SU-DHL-6 (cell line): ENCODE measurements around the gene ZNF69.
A peak's percentile ranks its signal among the peaks of the same experiment; 100 is the strongest.
"Not testable (repeated sequence)": the region's sequence is repeated elsewhere in the genome, so short reads cannot be mapped to it uniquely, and the experiment has no call there.

ENCODE experiments used
- H2AFZ ChIP-seq: fragments of 200-600 bp; sonication (generic); 2 replicates; pipeline ENCODE4 v1.6.1; 2014; ENCODE audit warnings: low read depth, mild to moderate bottlenecking, moderate library complexity, mixed read lengths, antibody characterized with exemption, low read length; ENCODE audit not compliant: severe bottlenecking
- H3F3A ChIP-seq: fragments of 200-600 bp; shearing (Covaris generic); 2 replicates; pipeline ENCODE4 v1.6.0; 2016; ENCODE audit warnings: antibody characterized with exemption, mild to moderate bottlenecking; ENCODE audit not compliant: insufficient read depth
- H3K27ac ChIP-seq: fragments of 200-600 bp; sonication (generic); 2 replicates; pipeline ENCODE4 v1.5.1; 2016; ENCODE audit warnings: low read depth, mild to moderate bottlenecking, low read length, moderate library complexity, mixed read lengths
- H3K27me3 ChIP-seq: fragments of 200-600 bp; sonication (generic), shearing (Covaris generic); 2 replicates; pipeline ENCODE4 v1.6.0; 2014; ENCODE audit warnings: mild to moderate bottlenecking, low read length
- H3K36me3 ChIP-seq: fragments of 200-600 bp; sonication (generic); 2 replicates; pipeline ENCODE4 v1.6.1; 2014; ENCODE audit warnings: mild to moderate bottlenecking, low read length, mixed read lengths
- H3K4me2 ChIP-seq: fragments of 300-600, 200-600 bp; shearing (Covaris generic), sonication (generic); 2 replicates; pipeline ENCODE4 v1.6.0; 2014; ENCODE audit warnings: low read length, low read depth, mild to moderate bottlenecking; ENCODE audit not compliant: poor library complexity, severe bottlenecking
- H3K4me3 ChIP-seq: fragments of 200-600 bp; sonication (generic); 2 replicates; pipeline ENCODE4 v1.5.1; 2014; ENCODE audit warnings: antibody characterized with exemption, low read length, mild to moderate bottlenecking, mixed read lengths; ENCODE audit not compliant: insufficient read depth, poor library complexity, severe bottlenecking
- H3K79me2 ChIP-seq: fragments of 200-600 bp; sonication (generic); 2 replicates; pipeline ENCODE4 v1.6.1; 2014; ENCODE audit warnings: mild to moderate bottlenecking, low read length, moderate library complexity; ENCODE audit not compliant: insufficient read depth
- H3K9ac ChIP-seq: fragments of 200-600 bp; sonication (generic); 2 replicates; pipeline ENCODE4 v1.7.0; 2014; ENCODE audit warnings: mild to moderate bottlenecking, low read length
- H3K9me2 ChIP-seq: fragments of 200-600 bp; sonication (generic); replicated peaks from 2 replicates; pipeline ENCODE4 v1.6.1; 2014; ENCODE audit warnings: low read length; ENCODE audit not compliant: insufficient read depth
- H3K9me3 ChIP-seq: fragments of 200-600 bp; sonication (generic); 2 replicates; pipeline ENCODE4 v1.6.1; 2014; ENCODE audit warnings: low read length, mixed read lengths; ENCODE audit not compliant: insufficient read depth
- H4K20me1 ChIP-seq: fragments of 200-600 bp; sonication (generic); 2 replicates; pipeline ENCODE4 v1.6.1; 2014; ENCODE audit warnings: low read depth, mild to moderate bottlenecking, antibody characterized with exemption, low read length, moderate library complexity, mixed read lengths
- EZH2phosphoT487 ChIP-seq: fragments of 200-600 bp; sonication (generic), shearing (Covaris generic); conservative IDR thresholded peaks from 2 replicates; pipeline ENCODE4 v1.6.1; 2018; ENCODE audit warnings: mild to moderate bottlenecking, antibody characterized with exemption, low read length, moderate library complexity, mixed read lengths
- TF ChIP-seq, protein P1 (sequence below): fragments of 200-600 bp; sonication (generic); IDR thresholded peaks from one replicate; pipeline ENCODE4 v1.5.1; 2017; ENCODE audit warnings: antibody characterized with exemption, mild to moderate bottlenecking, low read length, moderate library complexity; ENCODE audit not compliant: insufficient read depth, poor library complexity, severe bottlenecking

The ZNF69 gene

DNA sequence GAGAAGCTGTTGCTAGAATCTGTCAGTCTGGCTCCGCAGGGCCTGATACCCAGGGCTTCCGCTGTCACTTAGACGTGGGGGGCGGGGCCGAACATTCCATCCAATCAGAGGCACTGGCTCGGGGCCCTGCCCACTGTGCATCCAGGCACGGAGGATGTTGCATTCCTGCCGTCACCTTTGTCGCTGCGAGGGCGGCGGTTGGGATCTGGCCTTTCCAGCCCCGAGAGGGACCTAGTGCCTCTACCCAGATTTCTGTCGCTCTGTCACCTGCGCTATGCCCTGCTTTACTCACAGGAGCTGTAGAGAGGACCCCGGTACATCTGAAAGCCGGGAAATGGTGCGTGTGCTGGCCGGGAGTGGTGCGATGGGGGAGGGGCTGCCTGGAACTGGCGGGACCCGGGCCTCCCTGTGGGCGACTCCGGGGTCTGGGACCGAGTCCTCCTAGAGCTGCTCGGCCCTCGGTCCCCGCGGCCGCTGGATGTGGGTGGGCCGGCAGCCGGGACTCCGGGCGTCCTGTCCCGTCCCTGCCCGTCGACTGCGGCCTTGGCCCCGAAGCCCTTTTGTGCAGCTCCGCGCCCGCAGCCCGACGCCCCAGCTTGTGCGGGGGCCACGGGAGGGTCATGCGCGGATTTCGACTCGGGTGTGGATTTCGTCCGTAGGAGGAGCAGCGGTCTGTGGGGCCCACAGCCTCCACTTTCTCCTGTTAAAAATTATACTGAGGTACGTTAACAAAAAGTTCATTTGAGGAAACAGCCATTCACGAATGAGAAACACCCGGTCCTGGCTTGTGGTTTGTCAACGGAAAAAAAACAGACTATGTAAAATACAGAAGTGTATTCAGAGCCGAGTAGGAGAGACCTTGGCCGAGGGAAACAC is 38.8 kb upstream of the ZNF69 start, which contains the start of gene ZNF439:
Gene ZNF439, plus strand, starts transcription at position 133 of the 876 bp plus-strand sequence. Its CDS starts 142 bp downstream, at position 275.
- Histone ChIP-seq H3K79me2 (peaks cover 42% of the 10 kb centered on the region), H3F3A (no peaks in the 10 kb centered on the region), H3K27ac (peak within 1 kb of the TSS; percentile 56), H3K4me2 (peak within 1 kb of the TSS; percentile 54), H3K9ac (peak within 1 kb of the TSS; percentile 68), H3K27me3 (no peaks in the 10 kb centered on the region), H3K9me2 (no peaks in the 10 kb centered on the region), H2AFZ (peak within 1 kb of the TSS; percentile 91), H4K20me1 (no peaks in the 10 kb centered on the region), H3K36me3 (peaks cover 11% of the 10 kb centered on the region; the same call in 1 of the 2 replicates), H3K4me3 (peak within 1 kb of the TSS; percentile 72), H3K9me3 (no peaks in the 10 kb centered on the region)
- TF ChIP-seq, protein P1, sequence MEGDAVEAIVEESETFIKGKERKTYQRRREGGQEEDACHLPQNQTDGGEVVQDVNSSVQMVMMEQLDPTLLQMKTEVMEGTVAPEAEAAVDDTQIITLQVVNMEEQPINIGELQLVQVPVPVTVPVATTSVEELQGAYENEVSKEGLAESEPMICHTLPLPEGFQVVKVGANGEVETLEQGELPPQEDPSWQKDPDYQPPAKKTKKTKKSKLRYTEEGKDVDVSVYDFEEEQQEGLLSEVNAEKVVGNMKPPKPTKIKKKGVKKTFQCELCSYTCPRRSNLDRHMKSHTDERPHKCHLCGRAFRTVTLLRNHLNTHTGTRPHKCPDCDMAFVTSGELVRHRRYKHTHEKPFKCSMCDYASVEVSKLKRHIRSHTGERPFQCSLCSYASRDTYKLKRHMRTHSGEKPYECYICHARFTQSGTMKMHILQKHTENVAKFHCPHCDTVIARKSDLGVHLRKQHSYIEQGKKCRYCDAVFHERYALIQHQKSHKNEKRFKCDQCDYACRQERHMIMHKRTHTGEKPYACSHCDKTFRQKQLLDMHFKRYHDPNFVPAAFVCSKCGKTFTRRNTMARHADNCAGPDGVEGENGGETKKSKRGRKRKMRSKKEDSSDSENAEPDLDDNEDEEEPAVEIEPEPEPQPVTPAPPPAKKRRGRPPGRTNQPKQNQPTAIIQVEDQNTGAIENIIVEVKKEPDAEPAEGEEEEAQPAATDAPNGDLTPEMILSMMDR: no peak
- no peak for TF ChIP-seq EZH2phosphoT487

DNA sequence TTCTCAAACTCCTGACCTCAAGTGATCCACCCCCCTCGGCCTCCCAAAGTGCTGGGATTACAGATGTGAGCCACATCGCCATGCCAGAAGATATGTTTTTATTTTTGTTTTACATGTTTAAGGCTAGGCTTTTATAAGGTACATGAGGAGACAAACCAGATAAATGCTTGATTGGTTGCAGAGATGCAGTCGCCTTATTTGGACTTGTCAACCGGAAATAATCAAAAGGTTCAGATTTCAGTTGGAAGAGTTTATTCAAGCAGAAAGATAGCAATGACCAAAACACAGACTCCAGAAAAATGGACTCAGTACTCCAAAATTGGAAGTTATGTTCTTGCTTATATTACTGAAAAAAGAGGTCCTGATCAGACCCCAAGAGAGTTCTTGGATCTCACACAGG is 37.3 kb upstream of the ZNF69 start:
- not testable (repeated sequence) for H2AFZ ChIP-seq, H3K27ac ChIP-seq, H3F3A ChIP-seq, H4K20me1 ChIP-seq, H3K27me3 ChIP-seq, H3K9me2 ChIP-seq, H3K9me3 ChIP-seq
- peaks cover 11% of the 10 kb centered on the region; the same call in 1 of the 2 replicates for H3K36me3 ChIP-seq
- H3K79me2 ChIP-seq: peaks cover 48% of the 10 kb centered on the region
- peak overlapping the region; percentile 72 for H3K4me3 ChIP-seq
- peak overlapping the region; percentile 54 for H3K4me2 ChIP-seq
- 0 out of 2 replicates have a peak overlapping the region, but pooled peaks have one; percentile 68 for H3K9ac ChIP-seq

DNA sequence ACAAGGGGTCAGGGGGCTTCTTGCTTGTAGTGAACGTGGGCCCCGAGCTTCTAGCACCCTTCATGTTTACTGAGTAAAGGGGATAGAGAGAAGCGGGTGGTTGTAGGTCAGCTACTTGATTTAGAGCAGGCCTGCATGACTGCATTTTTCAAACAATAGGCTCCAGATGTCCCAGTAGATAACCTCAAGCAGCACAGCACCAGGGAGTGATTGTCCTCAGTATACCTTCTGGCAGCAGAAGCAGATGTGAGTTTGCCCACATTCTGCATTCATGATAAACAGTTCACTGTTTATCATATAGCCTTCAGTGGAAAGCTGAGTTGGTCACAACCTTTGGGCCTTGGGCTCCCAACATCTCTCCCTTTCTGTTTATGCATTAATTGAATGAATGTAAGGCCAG is 34.2 kb upstream of the ZNF69 start:
- no peak overlapping the region for H3K4me3 ChIP-seq
- H3K9me3 ChIP-seq: no peaks in the 10 kb centered on the region
- peaks cover 14% of the 10 kb centered on the region; the same call in 1 of the 2 replicates for H3K36me3 ChIP-seq
- H2AFZ ChIP-seq: no peak overlapping the region
- H3K27me3 ChIP-seq: no peaks in the 10 kb centered on the region
- no peak overlapping the region for H3K27ac ChIP-seq
- no peaks in the 10 kb centered on the region for H3F3A ChIP-seq
- no peak overlapping the region for H3K9ac ChIP-seq
- no peak for TF ChIP-seq EZH2phosphoT487
- TF ChIP-seq, protein P1: no peak
- H3K79me2 ChIP-seq: peaks cover 67% of the 10 kb centered on the region
- no peaks in the 10 kb centered on the region for H4K20me1 ChIP-seq
- H3K4me2 ChIP-seq: no peak overlapping the region
- no peaks in the 10 kb centered on the region for H3K9me2 ChIP-seq
